Measurements from ENCODE around the gene CADPS2.

CADPS2 gene

GRCh38 chr7:122803323-122803722 is 82.9 kb downstream of the CADPS2 start:
- Histone ChIP-seq H3K4me1 (ENCODE audit: insufficient read depth, low read length, poor library complexity, severe bottlenecking) (no peaks in the 10 kb centered on the region), H3K9me2 (replicated peaks; ENCODE audit: low read depth, low read length) (no peaks in the 10 kb centered on the region), H3F3A (ENCODE audit: low read depth) (no peaks in the 10 kb centered on the region)

DNA sequence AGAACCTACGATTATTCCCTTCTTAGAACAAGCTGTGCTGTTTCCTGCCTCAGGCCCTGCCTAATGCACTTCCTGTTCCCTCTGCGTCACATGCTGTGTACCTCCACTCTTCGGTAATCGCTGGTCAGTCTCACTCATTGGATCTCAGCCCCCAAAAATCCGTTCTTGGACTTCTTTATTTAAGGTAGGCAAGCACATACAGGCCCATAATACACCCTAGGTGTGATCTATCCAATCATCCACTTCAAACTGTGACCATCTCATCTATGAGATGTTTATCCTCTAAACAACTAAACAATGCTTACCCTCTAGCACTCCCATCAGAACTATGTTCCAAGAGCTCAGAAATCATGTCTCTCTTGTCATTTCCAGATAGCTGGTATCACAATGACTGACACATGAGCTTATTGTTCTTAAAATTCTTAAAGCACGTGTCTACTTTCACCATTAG is 83.9 kb downstream of the CADPS2 start:
- H3K4me2 ChIP-seq (ENCODE audit: low read depth, low read length, poor library complexity, severe bottlenecking), result no peak overlapping the region
- H3K9ac ChIP-seq (ENCODE audit: low read depth, low read length, poor library complexity, severe bottlenecking), result no peak overlapping the region
- TF ChIP-seq EZH2phosphoT487 (IDR thresholded peaks at IDR 0.05; ENCODE audit: borderline replicate concordance), result no peak
- TF ChIP-seq CTCF (conservative IDR thresholded peaks at IDR 0.05; ENCODE audit: low read length), result no peak
- no peaks in the 10 kb centered on the region for H3K4me1 ChIP-seq (ENCODE audit: insufficient read depth, low read length, poor library complexity, severe bottlenecking)
- no peaks in the 10 kb centered on the region for H3K9me2 ChIP-seq (replicated peaks; ENCODE audit: low read depth, low read length)
- no peaks in the 10 kb centered on the region for H3K27me3 ChIP-seq (ENCODE audit: insufficient read depth, low read length, poor library complexity, severe bottlenecking)
- H3F3A ChIP-seq (ENCODE audit: low read depth), result no peaks in the 10 kb centered on the region
- no peak overlapping the region for H3K4me3 ChIP-seq (ENCODE audit: low read length, poor library complexity, severe bottlenecking)
- no peaks in the 10 kb centered on the region for H3K9me3 ChIP-seq (ENCODE audit: insufficient read depth, low read depth, low read length)
- H4K20me1 ChIP-seq (ENCODE audit: insufficient read depth, low read length, poor library complexity, severe bottlenecking), result no peaks in the 10 kb centered on the region
- no peaks in the 10 kb centered on the region for H3K79me2 ChIP-seq (ENCODE audit: insufficient read depth, low read length)
- peak overlapping the region; percentile 57 for H2AFZ ChIP-seq (ENCODE audit: low read length)
- H3K36me3 ChIP-seq (ENCODE audit: insufficient read depth, low read length), result no peaks in the 10 kb centered on the region

More at GRCh38 chr7:122803323-122803722, 82.9 kb downstream of the CADPS2 start:
- Histone ChIP-seq H4K20me1 (ENCODE audit: insufficient read depth, low read length, poor library complexity, severe bottlenecking) (no peaks in the 10 kb centered on the region), H3K4me3 (ENCODE audit: low read length, poor library complexity, severe bottlenecking) (no peak overlapping the region), H3K4me2 (ENCODE audit: low read depth, low read length, poor library complexity, severe bottlenecking) (no peak overlapping the region), H3K9me3 (ENCODE audit: insufficient read depth, low read depth, low read length) (no peaks in the 10 kb centered on the region), H3K9ac (ENCODE audit: low read depth, low read length, poor library complexity, severe bottlenecking) (no peak overlapping the region), H3K36me3 (ENCODE audit: insufficient read depth, low read length) (no peaks in the 10 kb centered on the region), H3K79me2 (ENCODE audit: insufficient read depth, low read length) (no peaks in the 10 kb centered on the region), H3K27me3 (ENCODE audit: insufficient read depth, low read length, poor library complexity, severe bottlenecking) (no peaks in the 10 kb centered on the region), H2AFZ (ENCODE audit: low read length) (0 out of 2 replicates have a peak overlapping the region, but pooled peaks have one; percentile 30)
- TF ChIP-seq CTCF (conservative IDR thresholded peaks at IDR 0.05; ENCODE audit: low read length) (peak; percentile 41), EZH2phosphoT487 (IDR thresholded peaks at IDR 0.05; ENCODE audit: borderline replicate concordance) (no peak)

DNA sequence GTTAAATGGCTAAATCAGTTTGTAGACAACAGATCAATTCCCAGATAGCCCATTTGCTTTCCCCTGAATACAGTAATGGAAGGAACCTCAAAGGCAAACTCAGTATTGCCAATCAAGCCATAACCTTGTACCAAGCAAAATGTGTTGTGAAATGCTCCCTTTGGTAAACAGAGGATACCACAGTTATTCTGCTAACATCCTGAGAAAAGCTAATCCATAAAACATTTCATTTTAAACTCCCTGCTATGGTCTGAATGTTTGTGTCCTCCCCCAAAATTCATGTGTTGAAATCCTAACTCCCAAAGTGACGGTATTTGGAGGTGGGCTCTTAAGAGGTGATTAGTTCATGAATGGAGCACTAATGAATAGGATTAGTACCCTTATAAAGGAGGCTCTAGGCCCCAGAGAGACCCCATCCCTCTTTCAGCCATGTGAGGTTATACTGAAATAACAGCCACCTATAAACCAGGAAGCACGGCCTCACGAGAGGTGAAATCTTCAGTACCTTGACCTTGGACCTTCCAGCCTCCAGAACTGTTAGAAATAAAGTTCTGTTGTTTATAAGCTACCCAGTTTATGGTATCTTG is 94.2 kb downstream of the CADPS2 start:
- no peak for TF ChIP-seq EZH2phosphoT487 (IDR thresholded peaks at IDR 0.05; ENCODE audit: borderline replicate concordance)
- TF ChIP-seq CTCF (conservative IDR thresholded peaks at IDR 0.05; ENCODE audit: low read length), result no peak
- H4K20me1 ChIP-seq (ENCODE audit: insufficient read depth, low read length, poor library complexity, severe bottlenecking), result no peaks in the 10 kb centered on the region
- no peaks in the 10 kb centered on the region for H3K79me2 ChIP-seq (ENCODE audit: insufficient read depth, low read length)
- H3F3A ChIP-seq (ENCODE audit: low read depth), result no peaks in the 10 kb centered on the region
- H3K4me2 ChIP-seq (ENCODE audit: low read depth, low read length, poor library complexity, severe bottlenecking), result no peak overlapping the region
- no peak overlapping the region for H3K4me3 ChIP-seq (ENCODE audit: low read length, poor library complexity, severe bottlenecking)
- no peaks in the 10 kb centered on the region for H3K27me3 ChIP-seq (ENCODE audit: insufficient read depth, low read length, poor library complexity, severe bottlenecking)
- no peaks in the 10 kb centered on the region for H3K4me1 ChIP-seq (ENCODE audit: insufficient read depth, low read length, poor library complexity, severe bottlenecking)
- no peak overlapping the region for H3K9ac ChIP-seq (ENCODE audit: low read depth, low read length, poor library complexity, severe bottlenecking)
- no peaks in the 10 kb centered on the region for H3K9me2 ChIP-seq (replicated peaks; ENCODE audit: low read depth, low read length)
- H3K9me3 ChIP-seq (ENCODE audit: insufficient read depth, low read depth, low read length), result no peaks in the 10 kb centered on the region
- H2AFZ ChIP-seq (ENCODE audit: low read length), result no peak overlapping the region
- no peaks in the 10 kb centered on the region for H3K36me3 ChIP-seq (ENCODE audit: insufficient read depth, low read length)

All from Loucy (cell line).